8988T (cell line): ENCODE measurements around the gene XPO6.
"Not testable (repeated sequence)": the region's sequence is repeated elsewhere in the genome, so short reads cannot be mapped to it uniquely, and the experiment has no call there.

Experiments
- DNase-seq: peaks from one replicate; pipeline ENCODE4 v3.0.0; 2011

Gene XPO6

GRCh38 chr16:28211758-28212531 is at the start of gene XPO6:
Gene XPO6 (minus strand): TSS chr16:28211965. CDS start chr16:28211368, 597 bp downstream.
- DNase-seq, result peak; percentile 64

GRCh38 chr16:28260193-28260592 is 48.4 kb upstream of the XPO6 start:
- DNase-seq, result no peak

GRCh38 chr16:28259781-28260150 is 48.0 kb upstream of the XPO6 start:
- no peak for DNase-seq

- no peak for DNase-seq
These were observed 47.5 kb upstream of the XPO6 start for GRCh38 chr16:28259091-28259780.

- DNase-seq, result no peak
These were observed 46.8 kb upstream of the XPO6 start for GRCh38 chr16:28258567-28258966.

GRCh38 chr16:28257256-28257655 is 45.5 kb upstream of the XPO6 start:
- no peak for DNase-seq

- no peak for DNase-seq
These were observed 44.1 kb upstream of the XPO6 start for GRCh38 chr16:28255838-28256237.

GRCh38 chr16:28254158-28254557 is 42.4 kb upstream of the XPO6 start:
- no peak for DNase-seq

GRCh38 chr16:28250999-28251398 is 39.2 kb upstream of the XPO6 start:
- DNase-seq, result no peak

- not testable (repeated sequence) for DNase-seq
These were observed 37.7 kb upstream of the XPO6 start for GRCh38 chr16:28249483-28249882.

GRCh38 chr16:28241924-28242323 is 30.2 kb upstream of the XPO6 start:
- no peak for DNase-seq

GRCh38 chr16:28237754-28238357 is 26.1 kb upstream of the XPO6 start:
- DNase-seq, result no peak

GRCh38 chr16:28231763-28232162 is 20.0 kb upstream of the XPO6 start:
- DNase-seq, result no peak

- not testable (repeated sequence) for DNase-seq
These were observed 12.1 kb upstream of the XPO6 start for GRCh38 chr16:28223909-28224308.

GRCh38 chr16:28219777-28220176 is 8.0 kb upstream of the XPO6 start:
- DNase-seq, result not testable (repeated sequence)

GRCh38 chr16:28219282-28219681 is 7.5 kb upstream of the XPO6 start:
- no peak for DNase-seq

GRCh38 chr16:28218109-28218508 is 6.3 kb upstream of the XPO6 start:
- DNase-seq, result no peak

GRCh38 chr16:28217326-28217725 is 5.6 kb upstream of the XPO6 start:
- no peak for DNase-seq

GRCh38 chr16:28213396-28213795 is 1.6 kb upstream of the XPO6 start:
- no peak for DNase-seq

- DNase-seq, result no peak
These were observed 738 bp upstream of the XPO6 start for GRCh38 chr16:28212532-28212873.

GRCh38 chr16:28210979-28211588 is 681 bp downstream of the XPO6 start:
- DNase-seq, result peak; percentile 48

- DNase-seq, result no peak
These were observed 1.5 kb downstream of the XPO6 start for GRCh38 chr16:28210264-28210663.

- DNase-seq, result no peak
These were observed 2.9 kb downstream of the XPO6 start for GRCh38 chr16:28208824-28209223.

- DNase-seq, result no peak
These were observed 3.6 kb downstream of the XPO6 start for GRCh38 chr16:28208131-28208530.
